ENCODE results near the gene TBC1D22A.

DNA sequence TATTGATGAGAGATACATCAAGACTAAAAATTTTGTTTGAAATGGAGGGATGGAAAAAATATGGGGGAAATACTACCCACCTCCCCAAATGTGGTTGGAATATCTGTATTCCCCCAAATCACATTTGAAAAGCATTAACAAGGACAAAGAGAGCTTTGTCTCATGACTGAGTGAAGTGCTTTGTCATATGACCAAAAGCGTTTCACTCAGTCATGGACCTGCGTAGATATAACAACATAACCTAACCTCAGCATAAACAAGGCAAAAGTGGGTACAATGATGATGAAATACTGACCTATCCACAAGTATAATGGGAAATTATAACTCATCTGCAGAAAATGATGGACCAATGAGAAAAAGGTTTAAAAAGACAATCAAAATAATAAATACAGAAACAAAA, 418.3 kb downstream of the TBC1D22A start:
- TF ChIP-seq, protein P1, sequence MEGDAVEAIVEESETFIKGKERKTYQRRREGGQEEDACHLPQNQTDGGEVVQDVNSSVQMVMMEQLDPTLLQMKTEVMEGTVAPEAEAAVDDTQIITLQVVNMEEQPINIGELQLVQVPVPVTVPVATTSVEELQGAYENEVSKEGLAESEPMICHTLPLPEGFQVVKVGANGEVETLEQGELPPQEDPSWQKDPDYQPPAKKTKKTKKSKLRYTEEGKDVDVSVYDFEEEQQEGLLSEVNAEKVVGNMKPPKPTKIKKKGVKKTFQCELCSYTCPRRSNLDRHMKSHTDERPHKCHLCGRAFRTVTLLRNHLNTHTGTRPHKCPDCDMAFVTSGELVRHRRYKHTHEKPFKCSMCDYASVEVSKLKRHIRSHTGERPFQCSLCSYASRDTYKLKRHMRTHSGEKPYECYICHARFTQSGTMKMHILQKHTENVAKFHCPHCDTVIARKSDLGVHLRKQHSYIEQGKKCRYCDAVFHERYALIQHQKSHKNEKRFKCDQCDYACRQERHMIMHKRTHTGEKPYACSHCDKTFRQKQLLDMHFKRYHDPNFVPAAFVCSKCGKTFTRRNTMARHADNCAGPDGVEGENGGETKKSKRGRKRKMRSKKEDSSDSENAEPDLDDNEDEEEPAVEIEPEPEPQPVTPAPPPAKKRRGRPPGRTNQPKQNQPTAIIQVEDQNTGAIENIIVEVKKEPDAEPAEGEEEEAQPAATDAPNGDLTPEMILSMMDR (IDR thresholded peaks at IDR 0.05), result no peak
- TF ChIP-seq POLR2A (IDR thresholded peaks at IDR 0.05), result no peak
